K562 (cell line): ENCODE results near the gene ZNF556. TPM values are rescaled to one million over a fixed set of nuclear protein-coding genes. Genes with fewer than 3 reads are reported as not detected.

Experiments used
- ATAC-seq: fragments of 200-7000 bp; cut with Tn5 transposase; 3 replicates; pipeline ENCODE4 v1.9.1; 2020; ENCODE audit warnings: moderate library complexity
- BruUV-seq: library from RNA; stranded (reverse); fragments of 400-500 nt; replicated peaks from 2 replicates; lab custom pipeline; 2021; lab: Mats Ljungman, UMichigan
- CTCF ChIA-PET: fragments of 300-600 bp; formaldehyde crosslinking; extraction: SDS; loops from one replicate; lab custom pipeline; 2021; ENCODE audit warnings: low intra/inter-chr PET ratio; lab: Yijun Ruan, JAX
- POLR2A ChIA-PET: fragments of 300-600, 350-650 bp; sonication (Branson Sonifier 250); formaldehyde crosslinking; extraction: SDS; loops from one replicate; lab custom pipeline; 2021; ENCODE audit warnings: antibody characterized with exemption, inconsistent platforms; lab: Yijun Ruan, JAX
- DNase-seq, 4 experiments: peaks; one replicate each; pipeline versions ENCODE4 v3.0.0 to v3.0.0-alpha.2; 2011 to 2018; ENCODE audit warnings: low spot score in 3 of 4, mixed read lengths in 3 of 4; ENCODE audit errors: extremely low read depth in 1 of 4
- FAIRE-seq: peaks from 2 replicates; lab custom pipeline; 2011; peaks lifted over from hg19 to GRCh38; lab: Jason Lieb, UNC
- H2AFZ ChIP-seq: 2 replicates; pipeline ENCODE4 v1.6.0; 2011; ENCODE audit warnings: low read depth, low read length, control low read depth, inconsistent platforms
- H3K27ac ChIP-seq: fragments of 200-600 bp; 3 replicates; pipeline ENCODE4 v1.8.0; 2011; ENCODE audit warnings: low read depth, mild to moderate bottlenecking, control low read depth, inconsistent platforms, low read length, moderate library complexity, mixed read lengths; ENCODE audit errors: extremely low read depth
- H3K27me3 ChIP-seq, 2 experiments: fragments of 300-600 bp in 1 of 2; 2 replicates in 1 of 2; 3 replicates in 1 of 2; pipeline versions ENCODE4 v1.6.0 to v1.8.0; 2011; ENCODE audit warnings: inconsistent platforms in 2 of 2, low read length in 2 of 2, mild to moderate bottlenecking in 1 of 2, mixed read lengths in 1 of 2, moderate library complexity in 1 of 2; ENCODE audit not compliant: control insufficient read depth in 2 of 2, insufficient read depth in 2 of 2
- H3K36me3 ChIP-seq: fragments of 300-600 bp; 3 replicates; pipeline ENCODE4 v1.8.0; 2011; ENCODE audit warnings: mild to moderate bottlenecking, low read length, inconsistent platforms; ENCODE audit not compliant: control insufficient read depth, insufficient read depth
- H3K4me1 ChIP-seq, 2 experiments: fragments of 200-600 bp in 1 of 2; replicated peaks in 1 of 2; 2 replicates in 1 of 2; 3 replicates in 1 of 2; pipeline versions ENCODE4 v1.5.1 to v1.8.0; 2011; ENCODE audit warnings: inconsistent platforms in 2 of 2, low read length in 2 of 2, mild to moderate bottlenecking in 1 of 2, mixed read lengths in 1 of 2, moderate library complexity in 1 of 2; ENCODE audit not compliant: control insufficient read depth in 2 of 2, insufficient read depth in 2 of 2
- H3K4me2 ChIP-seq: 2 replicates; pipeline ENCODE4 v1.6.1; 2011; ENCODE audit warnings: low read length, control low read depth, inconsistent platforms, mixed read lengths; ENCODE audit not compliant: insufficient read depth
- H3K4me3 ChIP-seq: fragments of 200-600 bp; sonication (generic), shearing (Covaris generic); 2 replicates; pipeline ENCODE4 v1.5.1; 2016; ENCODE audit warnings: control low read depth, inconsistent platforms
- H3K79me2 ChIP-seq: fragments of 200-600 bp; 3 replicates; pipeline ENCODE4 v1.8.0; 2011; ENCODE audit warnings: low read length, inconsistent platforms; ENCODE audit not compliant: control insufficient read depth, insufficient read depth
- H3K9ac ChIP-seq, 2 experiments: 2 replicates each; pipeline versions ENCODE4 v1.6.0 to v1.6.1; 2011; ENCODE audit warnings: low read depth in 2 of 2, low read length in 2 of 2, control low read depth in 1 of 2, inconsistent platforms in 1 of 2, mild to moderate bottlenecking in 1 of 2, mixed read lengths in 1 of 2; ENCODE audit not compliant: insufficient read depth in 1 of 2
- H3K9me1 ChIP-seq: one replicate; pipeline ENCODE4 v1.6.0; 2011; ENCODE audit warnings: inconsistent platforms, mild to moderate bottlenecking, low read length, moderate library complexity; ENCODE audit not compliant: control insufficient read depth, insufficient read depth
- H3K9me3 ChIP-seq: replicated peaks from 2 replicates; pipeline ENCODE4 v1.5.1; 2011; ENCODE audit warnings: low read depth, low read length, inconsistent platforms; ENCODE audit not compliant: control insufficient read depth, insufficient read depth
- H4K20me1 ChIP-seq: replicated peaks from 2 replicates; pipeline ENCODE4 v1.6.1; 2011; ENCODE audit warnings: low read length, inconsistent platforms, mixed read lengths; ENCODE audit not compliant: control insufficient read depth, insufficient read depth
- CREBBP ChIP-seq: IDR thresholded peaks from one replicate; pipeline ENCODE4 v1.6.1; 2012; ENCODE audit warnings: low read depth, mild to moderate bottlenecking, control low read depth, inconsistent platforms, low read length
- GTF2A2 ChIP-seq: IDR thresholded peaks from 2 replicates; pipeline ENCODE4 v1.6.1; 2016; ENCODE audit warnings: mild to moderate bottlenecking, missing genetic modification characterization, missing compliant biosample characterization
- JUNB ChIP-seq: fragments of 450-650 bp; formaldehyde crosslinking; conservative IDR thresholded peaks from 2 replicates; pipeline ENCODE4 v1.4.0; 2020; ENCODE audit warnings: mild to moderate bottlenecking
- MCM7 ChIP-seq, 2 experiments: fragments of 450-650 bp; IDR thresholded peaks; 2 replicates each; pipeline ENCODE4 v1.6.1; 2016 to 2018
- MEIS2 ChIP-seq: fragments of 450-650 bp; IDR thresholded peaks from 2 replicates; pipeline ENCODE4 v1.6.1; 2014; ENCODE audit warnings: mild to moderate bottlenecking; ENCODE audit not compliant: partially characterized antibody
- MTA1 ChIP-seq: fragments of 450-650 bp; IDR thresholded peaks from 2 replicates; pipeline ENCODE4 v1.6.1; 2017; ENCODE audit warnings: borderline replicate concordance
- NFE2L1 ChIP-seq: fragments of 450-650 bp; IDR thresholded peaks from 2 replicates; pipeline ENCODE4 v1.6.1; 2016; ENCODE audit warnings: missing genetic modification characterization, low read depth, mild to moderate bottlenecking, missing compliant biosample characterization, moderate library complexity, borderline replicate concordance
- PRMT5 ChIP-seq: sonication (generic); formaldehyde crosslinking; IDR thresholded peaks from 2 replicates; pipeline ENCODE4 v1.5.0; 2020; ENCODE audit warnings: missing genetic modification reagents
- RAD51 ChIP-seq: fragments of 450-650 bp; IDR thresholded peaks from 2 replicates; pipeline ENCODE4 v1.7.1; 2016; ENCODE audit warnings: low read depth, mild to moderate bottlenecking, borderline replicate concordance
- ZNF143 ChIP-seq: sonication (generic); formaldehyde crosslinking; IDR thresholded peaks from 2 replicates; pipeline ENCODE4 v1.9.0; 2022; ENCODE audit warnings: mild to moderate bottlenecking, missing genetic modification reagents
- ZNF57 ChIP-seq: fragments of 450-650 bp; formaldehyde crosslinking; IDR thresholded peaks from 2 replicates; pipeline ENCODE4 v1.4.0; 2020; ENCODE audit warnings: mild to moderate bottlenecking, moderate library complexity
- WGBS: fragments of 100-300 bp; shearing (Covaris generic); methylation state at CpG from one replicate; pipeline ENCODE4 v1.1.6; 2016; ENCODE audit warnings: low coverage, mixed read lengths; ENCODE audit not compliant: insufficient coverage; ENCODE audit errors: missing lambda C conversion rate; 5-methylcytosine and 5-hydroxymethylcytosine counted together
- in situ Hi-C: fragments of 300-500 bp; cut with MboI; formaldehyde crosslinking; loops from 4 replicates; pipeline ENCODE4 v1.15.0; 2018; ENCODE audit warnings: inconsistent platforms, mixed read lengths
- intact Hi-C: fragments of 100-400 bp; cut with micrococcal nuclease; formaldehyde crosslinking; loops from 2 replicates; pipeline ENCODE4 v1.14.2; 2022
- polyA plus RNA-seq, 8 experiments: library from polyadenylated mRNA; depleted of rRNA in 4 of 8; stranded (reverse) in 5 of 8; unstranded in 3 of 8; fragments of >200 nt; fragmentation: Nextera tagmentation in 2 of 8; fragmentation: Illumina TruSeq in 1 of 8; extraction: Ambion mirVana in 2 of 8; extraction: Trizol in 1 of 8; gene quantifications; 2 replicates each; pipeline versions ENCODE4 v1.2.1 to v1.2.3, GENCODE V29; 2011 to 2014; ENCODE audit warnings: inconsistent platforms in 1 of 8, missing spikeins in 1 of 8
- total RNA-seq, 7 experiments: library from RNA; depleted of rRNA in 6 of 7; stranded (reverse); fragments of >200 nt in 6 of 7; fragmentation: Illumina TruSeq in 2 of 7; extraction: Trizol in 2 of 7; gene quantifications; 2 replicates each; pipeline versions ENCODE4 v1.2.1 to v1.2.3, GENCODE V29; 2011 to 2021; ENCODE audit warnings: low replicate concordance in 1 of 7
- TF ChIP-seq, protein P1 (sequence below): fragments of 250-450 bp; sonication (Bioruptor Pico); IDR thresholded peaks from 2 replicates; pipeline ENCODE4 v1.5.0; 2021; ENCODE audit warnings: mild to moderate bottlenecking, moderate library complexity
- TF ChIP-seq, protein P2 (sequence below): fragments of 150-350 bp; IDR thresholded peaks from 2 replicates; pipeline ENCODE4 v1.6.1; 2014; ENCODE audit warnings: low read depth, mild to moderate bottlenecking, low read length, borderline replicate concordance
- TF ChIP-seq, protein P3 (sequence below): fragments of 450-650 bp; formaldehyde crosslinking; IDR thresholded peaks from 2 replicates; pipeline ENCODE4 v1.4.0; 2020; ENCODE audit warnings: mild to moderate bottlenecking, moderate library complexity

The ZNF556 gene
- total and polyA plus RNA-seq, 9 of the 15 experiments (the other 6 are each of a cell fraction or from before 2014, with no cell fraction given): 0.01 to 0.36 (median 0.10) TPM; not detected in 1

DNA sequence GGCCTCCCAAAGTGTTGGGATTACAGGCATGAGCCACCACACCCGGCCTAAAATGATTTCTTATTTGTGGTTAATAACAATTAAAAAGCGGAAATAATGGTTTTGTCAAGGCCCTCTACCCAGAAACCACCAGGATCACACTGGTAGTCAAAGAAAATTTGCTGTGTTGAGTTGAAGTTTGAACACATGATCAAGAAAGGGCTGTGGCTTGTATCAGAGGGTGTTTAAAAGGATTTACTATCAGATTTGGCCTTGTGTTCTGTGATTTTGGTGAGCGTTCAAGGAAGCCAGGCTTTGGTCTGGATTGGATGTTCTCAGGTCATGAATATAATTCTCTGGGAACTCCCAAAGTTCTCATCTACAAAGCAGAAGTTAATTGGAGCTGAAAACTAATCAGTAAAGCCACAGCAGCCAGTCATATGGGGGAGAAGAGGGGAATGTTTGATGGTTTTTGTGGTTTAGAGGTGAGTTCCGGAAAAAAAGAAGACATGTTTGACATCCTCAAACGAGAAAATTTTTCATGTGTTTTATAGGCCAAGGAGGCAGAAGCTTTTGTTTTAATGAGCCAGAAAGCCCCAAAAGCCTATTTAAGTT lies 10.6 kb upstream of the ZNF556 start:
- Histone ChIP-seq H3K27me3 (no peaks in the 10 kb centered on the region), H3K27ac (no peak overlapping the region), H3K9me3 (peaks cover 27% of the 10 kb centered on the region), H3K9me1 (no peaks in the 10 kb centered on the region), H2AFZ (no peak overlapping the region), H3K36me3 (peaks cover 23% of the 10 kb centered on the region), H3K79me2 (no peaks in the 10 kb centered on the region), H4K20me1 (no peaks in the 10 kb centered on the region), H3K9ac (no peak overlapping the region), H3K4me2 (no peak overlapping the region), H3K4me1 (peaks cover 0 to 5% of the 10 kb centered on the region in 2 experiments; a peak in 2 of 5 replicates), H3K4me3 (no peak overlapping the region)
- ATAC-seq (no peak), DNase-seq (no peak), FAIRE-seq (no peak)
- in situ Hi-C loops: no loop called here
- TF ChIP-seq MEIS2 (no peak), MCM7 (IDR thresholded peaks at IDR 0.05) (no peak), ZNF143 (CRISPR knock-in tag) (no peak), NFE2L1 (tag) (no peak), ZNF57 (no peak), RAD51 (no peak), CREBBP (no peak), JUNB (no peak), MTA1 (no peak), GTF2A2 (tag) (no peak), PRMT5 (no peak)
- TF ChIP-seq, protein P1, sequence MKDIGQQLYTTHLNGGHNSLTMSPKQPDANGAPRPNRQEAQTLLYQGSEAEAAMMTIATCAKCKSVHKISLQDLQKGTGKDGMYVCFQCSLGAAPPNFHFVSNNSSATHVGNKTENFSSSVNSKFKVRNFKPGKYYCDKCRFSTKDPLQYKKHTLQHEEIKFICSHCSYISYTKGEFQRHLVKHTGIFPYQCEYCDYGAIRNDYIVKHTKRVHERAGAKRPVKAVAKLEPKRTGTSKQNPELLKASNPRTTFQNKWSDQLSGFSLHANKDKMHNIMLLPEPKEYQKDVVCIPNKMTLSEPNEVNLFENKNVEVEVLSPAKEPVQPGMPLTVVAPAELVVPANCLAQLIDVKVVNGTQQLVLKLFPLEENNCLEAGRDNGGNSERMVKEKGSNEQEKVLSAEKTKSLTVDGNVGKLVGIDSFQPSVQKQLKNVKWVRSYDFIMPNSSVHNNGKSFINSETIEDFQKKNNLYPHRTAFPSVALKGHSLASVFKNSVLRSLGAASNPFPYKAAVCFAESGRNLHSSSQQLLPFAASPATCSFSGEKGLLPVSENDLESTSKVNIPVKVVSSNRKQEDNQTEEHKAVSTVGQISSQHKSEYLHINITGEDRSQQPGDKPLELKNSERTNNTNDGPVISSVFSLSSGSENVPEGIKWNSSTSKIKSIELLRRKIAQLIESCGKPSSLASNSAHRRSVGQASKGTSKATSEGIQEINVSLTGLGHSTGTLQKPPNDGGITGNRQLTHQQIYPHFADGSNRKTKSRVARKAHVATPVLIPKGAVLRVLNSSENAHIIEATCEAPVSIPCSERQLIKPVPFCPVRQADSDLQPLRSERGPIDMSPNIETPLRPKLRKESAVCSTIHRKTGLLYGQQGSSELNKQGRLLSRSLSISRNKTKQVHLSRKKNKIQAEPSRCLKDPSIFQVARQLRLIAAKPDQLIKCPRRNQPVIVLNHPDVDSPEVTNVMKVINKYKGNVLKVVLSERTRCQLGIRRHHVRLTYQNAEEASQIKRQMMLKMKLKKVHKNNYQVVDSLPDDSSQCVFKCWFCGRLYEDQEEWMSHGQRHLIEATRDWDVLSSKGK (CRISPR knock-in tag): no peak
- TF ChIP-seq, protein P2, sequence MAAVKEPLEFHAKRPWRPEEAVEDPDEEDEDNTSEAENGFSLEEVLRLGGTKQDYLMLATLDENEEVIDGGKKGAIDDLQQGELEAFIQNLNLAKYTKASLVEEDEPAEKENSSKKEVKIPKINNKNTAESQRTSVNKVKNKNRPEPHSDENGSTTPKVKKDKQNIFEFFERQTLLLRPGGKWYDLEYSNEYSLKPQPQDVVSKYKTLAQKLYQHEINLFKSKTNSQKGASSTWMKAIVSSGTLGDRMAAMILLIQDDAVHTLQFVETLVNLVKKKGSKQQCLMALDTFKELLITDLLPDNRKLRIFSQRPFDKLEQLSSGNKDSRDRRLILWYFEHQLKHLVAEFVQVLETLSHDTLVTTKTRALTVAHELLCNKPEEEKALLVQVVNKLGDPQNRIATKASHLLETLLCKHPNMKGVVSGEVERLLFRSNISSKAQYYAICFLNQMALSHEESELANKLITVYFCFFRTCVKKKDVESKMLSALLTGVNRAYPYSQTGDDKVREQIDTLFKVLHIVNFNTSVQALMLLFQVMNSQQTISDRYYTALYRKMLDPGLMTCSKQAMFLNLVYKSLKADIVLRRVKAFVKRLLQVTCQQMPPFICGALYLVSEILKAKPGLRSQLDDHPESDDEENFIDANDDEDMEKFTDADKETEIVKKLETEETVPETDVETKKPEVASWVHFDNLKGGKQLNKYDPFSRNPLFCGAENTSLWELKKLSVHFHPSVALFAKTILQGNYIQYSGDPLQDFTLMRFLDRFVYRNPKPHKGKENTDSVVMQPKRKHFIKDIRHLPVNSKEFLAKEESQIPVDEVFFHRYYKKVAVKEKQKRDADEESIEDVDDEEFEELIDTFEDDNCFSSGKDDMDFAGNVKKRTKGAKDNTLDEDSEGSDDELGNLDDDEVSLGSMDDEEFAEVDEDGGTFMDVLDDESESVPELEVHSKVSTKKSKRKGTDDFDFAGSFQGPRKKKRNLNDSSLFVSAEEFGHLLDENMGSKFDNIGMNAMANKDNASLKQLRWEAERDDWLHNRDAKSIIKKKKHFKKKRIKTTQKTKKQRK: no peak
- TF ChIP-seq, protein P3, sequence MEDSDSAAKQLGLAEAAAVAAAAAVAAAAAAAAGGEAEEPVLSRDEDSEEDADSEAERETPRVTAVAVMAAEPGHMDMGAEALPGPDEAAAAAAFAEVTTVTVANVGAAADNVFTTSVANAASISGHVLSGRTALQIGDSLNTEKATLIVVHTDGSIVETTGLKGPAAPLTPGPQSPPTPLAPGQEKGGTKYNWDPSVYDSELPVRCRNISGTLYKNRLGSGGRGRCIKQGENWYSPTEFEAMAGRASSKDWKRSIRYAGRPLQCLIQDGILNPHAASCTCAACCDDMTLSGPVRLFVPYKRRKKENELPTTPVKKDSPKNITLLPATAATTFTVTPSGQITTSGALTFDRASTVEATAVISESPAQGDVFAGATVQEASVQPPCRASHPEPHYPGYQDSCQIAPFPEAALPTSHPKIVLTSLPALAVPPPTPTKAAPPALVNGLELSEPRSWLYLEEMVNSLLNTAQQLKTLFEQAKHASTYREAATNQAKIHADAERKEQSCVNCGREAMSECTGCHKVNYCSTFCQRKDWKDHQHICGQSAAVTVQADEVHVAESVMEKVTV (CRISPR knock-in tag): no peak
- CTCF ChIA-PET: no interaction called here
- intact Hi-C loops: no loop called here
- 16% methylated on average over 5 of the region's 5 CpGs for WGBS
- POLR2A ChIA-PET: interaction anchor here (0.8 kb wide), 1 partner anchor 52 kb away, joined by 3 read pairs; no protein-coding TSS in a partner anchor
- no TSS peak for BruUV-seq
